ENCODE data around the gene INTS1.

DNA sequence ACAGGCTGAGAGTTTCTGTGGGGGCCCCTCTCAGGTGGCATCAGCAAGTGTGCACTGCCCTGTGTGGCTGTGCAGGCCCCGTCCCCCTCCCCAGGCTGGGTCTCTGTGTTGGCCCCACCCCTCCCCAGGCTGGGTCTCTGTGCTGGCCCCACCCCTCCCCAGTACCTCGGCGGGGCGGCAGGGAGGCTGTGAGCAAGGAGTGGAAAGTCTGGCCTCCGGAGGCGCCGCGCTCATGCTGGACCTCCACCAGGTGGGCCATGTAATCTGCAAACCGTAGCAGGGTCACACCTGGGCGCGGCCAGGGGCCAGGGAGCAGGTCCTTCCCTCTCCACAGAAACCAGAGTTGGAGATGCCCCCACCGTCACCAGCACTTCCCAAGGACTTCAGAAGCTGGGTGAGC lies 23.5 kb downstream of the INTS1 start:
- TF ChIP-seq, protein P1, sequence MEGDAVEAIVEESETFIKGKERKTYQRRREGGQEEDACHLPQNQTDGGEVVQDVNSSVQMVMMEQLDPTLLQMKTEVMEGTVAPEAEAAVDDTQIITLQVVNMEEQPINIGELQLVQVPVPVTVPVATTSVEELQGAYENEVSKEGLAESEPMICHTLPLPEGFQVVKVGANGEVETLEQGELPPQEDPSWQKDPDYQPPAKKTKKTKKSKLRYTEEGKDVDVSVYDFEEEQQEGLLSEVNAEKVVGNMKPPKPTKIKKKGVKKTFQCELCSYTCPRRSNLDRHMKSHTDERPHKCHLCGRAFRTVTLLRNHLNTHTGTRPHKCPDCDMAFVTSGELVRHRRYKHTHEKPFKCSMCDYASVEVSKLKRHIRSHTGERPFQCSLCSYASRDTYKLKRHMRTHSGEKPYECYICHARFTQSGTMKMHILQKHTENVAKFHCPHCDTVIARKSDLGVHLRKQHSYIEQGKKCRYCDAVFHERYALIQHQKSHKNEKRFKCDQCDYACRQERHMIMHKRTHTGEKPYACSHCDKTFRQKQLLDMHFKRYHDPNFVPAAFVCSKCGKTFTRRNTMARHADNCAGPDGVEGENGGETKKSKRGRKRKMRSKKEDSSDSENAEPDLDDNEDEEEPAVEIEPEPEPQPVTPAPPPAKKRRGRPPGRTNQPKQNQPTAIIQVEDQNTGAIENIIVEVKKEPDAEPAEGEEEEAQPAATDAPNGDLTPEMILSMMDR (IDR thresholded peaks at IDR 0.05; ENCODE audit: low read length) = no peak
- no peak for TF ChIP-seq EZH2 (optimal IDR thresholded peaks at IDR 0.05; ENCODE audit: low read depth, low read length)

Data from MM.1S (cell line).